BLaER1 (cell line): ENCODE data around the gene DBNDD1.
A peak's percentile ranks its signal among the peaks of the same experiment; 100 is the strongest.

Experiments used
- H3K27ac ChIP-seq: shearing (Covaris generic); formaldehyde crosslinking; 2 replicates; pipeline ENCODE4 v1.8.1; 2022
- H3K27me3 ChIP-seq: shearing (Covaris generic); formaldehyde crosslinking; 2 replicates; pipeline ENCODE4 v1.8.1; 2022
- H3K36me3 ChIP-seq: shearing (Covaris generic); formaldehyde crosslinking; 2 replicates; pipeline ENCODE4 v1.8.1; 2022
- H3K4me1 ChIP-seq: shearing (Covaris generic); formaldehyde crosslinking; 2 replicates; pipeline ENCODE4 v1.8.1; 2022
- H3K4me2 ChIP-seq: shearing (Covaris generic); formaldehyde crosslinking; 2 replicates; pipeline ENCODE4 v1.8.1; 2022
- H3K4me3 ChIP-seq: shearing (Covaris generic); formaldehyde crosslinking; 2 replicates; pipeline ENCODE4 v1.8.1; 2022
- H3K9ac ChIP-seq: shearing (Covaris generic); formaldehyde crosslinking; 2 replicates; pipeline ENCODE4 v1.8.1; 2022
- H3K9me3 ChIP-seq: shearing (Covaris generic); formaldehyde crosslinking; 2 replicates; pipeline ENCODE4 v1.8.1; 2022
- H4K20me1 ChIP-seq: shearing (Covaris generic); formaldehyde crosslinking; 2 replicates; pipeline ENCODE4 v1.8.1; 2022
- Cebpa-rat ChIP-seq: shearing (Covaris generic); IDR thresholded peaks from 2 replicates; pipeline ENCODE4 v1.8.1; 2022

Gene DBNDD1

DNA sequence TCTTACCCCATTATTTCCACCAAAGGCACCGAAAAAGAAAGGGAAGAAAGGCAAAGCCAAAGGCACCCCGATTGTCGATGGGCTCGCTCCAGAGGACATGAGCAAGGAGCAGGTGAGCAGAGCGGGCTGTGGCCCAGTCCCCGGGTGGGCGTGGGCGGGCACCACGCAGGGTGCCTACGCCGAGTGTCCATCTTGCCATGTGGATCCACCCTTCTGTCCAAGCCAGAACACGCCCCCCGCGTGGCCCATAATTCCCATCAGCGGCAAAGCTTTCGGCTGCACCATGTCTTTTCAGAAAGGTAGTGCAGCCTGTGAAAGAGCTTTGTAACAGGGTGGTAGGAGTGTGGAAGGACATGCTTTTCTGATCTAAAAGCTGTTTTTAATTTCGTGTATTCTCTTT, 8.4 kb upstream of the DBNDD1 start:
- H3K4me3 ChIP-seq = no peak overlapping the region
- no peaks in the 10 kb centered on the region for H3K27me3 ChIP-seq
- no peak for TF ChIP-seq Cebpa-rat
- H3K36me3 ChIP-seq = peaks cover 27% of the 10 kb centered on the region
- peaks cover 49% of the 10 kb centered on the region for H3K4me1 ChIP-seq
- no peaks in the 10 kb centered on the region for H3K9me3 ChIP-seq
- peaks cover 54% of the 10 kb centered on the region for H4K20me1 ChIP-seq
- H3K9ac ChIP-seq = no peak overlapping the region
- H3K4me2 ChIP-seq = no peak overlapping the region
- no peak overlapping the region for H3K27ac ChIP-seq

- no peak for TF ChIP-seq Cebpa-rat
- peaks cover 40% of the 10 kb centered on the region for H4K20me1 ChIP-seq
- peak overlapping the region; percentile 12; the same call in 1 of the 2 replicates for H3K4me3 ChIP-seq
- H3K36me3 ChIP-seq = peaks cover 12% of the 10 kb centered on the region; the same call in 1 of the 2 replicates
- H3K9ac ChIP-seq = no peak overlapping the region
- peak overlapping the region; percentile 58 for H3K4me2 ChIP-seq
- no peak overlapping the region for H3K27ac ChIP-seq
- no peaks in the 10 kb centered on the region for H3K9me3 ChIP-seq
- peaks cover 63% of the 10 kb centered on the region for H3K4me1 ChIP-seq
- no peaks in the 10 kb centered on the region for H3K27me3 ChIP-seq
Observed at GRCh38 chr16:90026135-90026534, 6.9 kb upstream of the DBNDD1 start.

DNA sequence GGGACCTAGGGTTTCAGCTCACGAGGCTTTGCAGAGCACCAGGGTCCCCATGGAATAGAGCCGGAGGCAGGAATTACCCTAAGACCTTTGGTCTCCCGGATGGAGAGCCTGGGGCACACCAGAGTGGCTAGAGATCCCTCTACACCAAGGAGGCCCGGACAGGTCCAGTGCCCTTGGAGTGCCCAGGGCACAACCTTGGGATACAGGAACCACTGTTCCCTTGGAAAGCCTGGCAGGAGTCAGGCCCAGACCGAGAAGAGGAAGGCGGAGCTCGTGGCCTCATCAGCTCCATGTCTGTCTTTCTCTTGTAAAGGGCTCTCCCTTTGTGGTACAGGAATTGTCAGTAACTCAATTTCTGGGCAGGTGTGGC, 3.8 kb upstream of the DBNDD1 start:
- peak overlapping the region; percentile 84 for H3K9ac ChIP-seq
- TF ChIP-seq Cebpa-rat = no peak
- H3K36me3 ChIP-seq = no peaks in the 10 kb centered on the region
- peaks cover 19% of the 10 kb centered on the region for H3K27me3 ChIP-seq
- H3K4me1 ChIP-seq = peaks cover 71% of the 10 kb centered on the region
- H3K4me3 ChIP-seq = peak overlapping the region; percentile 74
- peak overlapping the region; percentile 97 for H3K4me2 ChIP-seq
- H3K9me3 ChIP-seq = no peaks in the 10 kb centered on the region
- H3K27ac ChIP-seq = peak overlapping the region; percentile 71
- H4K20me1 ChIP-seq = peaks cover 18% of the 10 kb centered on the region

- peaks cover 71% of the 10 kb centered on the region for H3K4me1 ChIP-seq
- peak overlapping the region; percentile 71 for H3K27ac ChIP-seq
Observed at GRCh38 chr16:90022209-90023077, 3.2 kb upstream of the DBNDD1 start.

DNA sequence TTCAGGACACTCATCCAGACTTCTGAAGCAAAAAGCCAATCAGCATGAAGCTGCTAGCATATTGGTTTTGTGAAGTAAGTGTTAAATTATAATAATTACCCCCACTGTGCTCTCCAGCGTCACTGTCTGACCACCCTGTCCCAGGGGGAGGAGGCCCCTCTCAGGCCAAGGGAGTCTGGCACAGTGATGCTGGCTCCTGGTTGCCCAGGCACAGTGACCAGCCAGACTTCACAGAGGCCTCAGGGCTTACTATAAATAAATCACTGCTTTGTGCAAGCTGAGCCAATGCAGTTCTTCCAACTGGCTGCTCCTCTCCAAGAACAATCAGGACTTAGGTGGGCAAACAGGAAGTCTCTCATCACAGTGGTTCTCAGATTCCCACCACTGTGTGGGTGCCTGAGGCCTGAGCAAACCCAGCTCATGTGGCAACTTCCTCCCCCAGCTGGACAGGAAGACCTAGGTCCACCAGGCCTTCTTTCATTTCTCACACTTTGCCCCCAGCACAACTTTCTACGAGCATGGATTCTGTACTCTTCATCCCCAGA, 1.7 kb upstream of the DBNDD1 start:
- Histone ChIP-seq H3K4me3 (no peak overlapping the region), H3K36me3 (no peaks in the 10 kb centered on the region), H3K4me1 (peaks cover 61% of the 10 kb centered on the region), H3K9me3 (no peaks in the 10 kb centered on the region), H3K27ac (no peak overlapping the region), H4K20me1 (peaks cover 23% of the 10 kb centered on the region), H3K9ac (peak overlapping the region; percentile 1; the same call in 1 of the 2 replicates), H3K27me3 (peaks cover 40% of the 10 kb centered on the region), H3K4me2 (peak overlapping the region; percentile 97)
- no peak for TF ChIP-seq Cebpa-rat

More at GRCh38 chr16:90022209-90023077, 3.2 kb upstream of the DBNDD1 start:
- Histone ChIP-seq H4K20me1 (peaks cover 24% of the 10 kb centered on the region), H3K4me3 (peak overlapping the region; percentile 74), H3K4me2 (peak overlapping the region; percentile 97), H3K9me3 (no peaks in the 10 kb centered on the region), H3K36me3 (no peaks in the 10 kb centered on the region), H3K9ac (peak overlapping the region; percentile 84), H3K27me3 (peaks cover 25% of the 10 kb centered on the region)
- no peak for TF ChIP-seq Cebpa-rat

DNA sequence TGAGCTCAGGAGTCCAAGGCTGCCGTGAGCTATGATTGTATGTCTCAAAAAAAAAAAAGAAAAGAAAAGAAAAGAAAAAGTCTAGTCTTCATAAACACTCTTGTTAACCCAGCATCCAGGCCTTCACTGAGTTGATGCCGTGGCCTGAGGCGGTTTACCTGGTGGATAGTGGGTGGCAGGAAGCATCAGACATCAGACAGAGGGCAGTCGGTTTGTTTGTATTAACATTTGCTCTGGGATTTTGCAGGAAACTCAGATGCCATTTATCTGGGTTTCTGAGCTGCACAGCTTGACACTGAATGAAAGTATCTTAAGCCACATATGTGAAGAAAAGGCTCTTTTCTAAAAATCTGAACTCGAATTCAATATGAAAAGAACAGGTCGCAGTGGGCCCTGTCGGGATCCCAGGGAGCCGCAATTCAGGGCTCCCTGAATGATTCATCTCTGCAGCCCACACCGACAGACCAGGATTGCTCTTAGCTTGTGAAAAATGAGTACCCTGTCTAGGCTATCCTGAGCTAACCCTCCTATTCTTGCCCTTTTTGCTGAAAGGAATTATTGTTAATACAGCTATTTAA, 1.1 kb upstream of the DBNDD1 start:
- no peak for TF ChIP-seq Cebpa-rat
- Histone ChIP-seq H3K27ac (no peak overlapping the region), H3K4me1 (peaks cover 55% of the 10 kb centered on the region), H3K36me3 (no peaks in the 10 kb centered on the region), H3K4me3 (no peak overlapping the region), H4K20me1 (peaks cover 25% of the 10 kb centered on the region), H3K27me3 (peaks cover 41% of the 10 kb centered on the region), H3K9ac (peak overlapping the region; percentile 1; the same call in 1 of the 2 replicates), H3K9me3 (no peaks in the 10 kb centered on the region), H3K4me2 (peak overlapping the region; percentile 97)

DNA sequence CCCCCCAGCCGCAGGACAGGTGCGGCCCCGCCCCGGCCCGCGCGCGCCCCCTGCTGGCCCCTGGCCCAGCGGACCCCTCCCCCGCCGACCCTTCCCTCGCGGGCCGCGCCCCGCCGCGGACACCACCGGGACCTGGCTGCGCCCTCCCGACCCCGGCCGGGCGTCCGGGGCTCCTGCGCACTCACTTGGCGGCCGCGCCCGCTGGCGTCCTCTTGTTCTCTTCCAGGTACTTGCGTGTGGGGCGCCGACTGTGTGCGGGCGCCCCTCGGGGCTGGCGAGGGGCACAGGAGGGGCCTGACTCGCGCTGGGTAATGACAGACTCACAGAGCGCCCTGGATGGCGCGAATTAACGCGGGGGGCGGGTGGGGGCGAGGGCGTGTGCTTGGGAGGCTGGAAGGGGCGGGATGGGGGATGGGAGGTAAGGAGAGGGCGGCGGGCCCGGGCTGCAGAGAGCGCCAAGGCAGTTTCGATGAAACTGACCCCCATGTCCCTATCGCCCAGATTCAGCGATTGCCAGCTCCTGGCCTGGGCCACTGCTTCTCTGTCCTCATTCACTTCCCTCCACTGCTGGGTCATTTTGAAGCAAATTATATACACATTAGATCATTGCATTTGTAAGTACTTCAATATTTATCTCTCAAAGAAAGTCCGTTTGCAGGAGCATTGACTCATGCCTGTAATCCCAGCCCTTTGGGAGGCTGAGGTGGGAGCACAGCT, 445 bp upstream of the DBNDD1 start:
- H3K4me1 ChIP-seq = peaks cover 53% of the 10 kb centered on the region
- H3K9ac ChIP-seq = peak overlapping the region; percentile 64; the same call in 1 of the 2 replicates
- H4K20me1 ChIP-seq = peaks cover 25% of the 10 kb centered on the region
- H3K27ac ChIP-seq = no peak overlapping the region
- H3K4me2 ChIP-seq = peak overlapping the region; percentile 97
- no peaks in the 10 kb centered on the region for H3K36me3 ChIP-seq
- peaks cover 45% of the 10 kb centered on the region for H3K27me3 ChIP-seq
- no peak for TF ChIP-seq Cebpa-rat
- H3K4me3 ChIP-seq = peak overlapping the region; percentile 73
- H3K9me3 ChIP-seq = no peaks in the 10 kb centered on the region

- TF ChIP-seq Cebpa-rat = no peak
- Histone ChIP-seq H3K27ac (no peak overlapping the region), H3K4me1 (peaks cover 45% of the 10 kb centered on the region), H3K4me3 (peak overlapping the region; percentile 73), H4K20me1 (peaks cover 28% of the 10 kb centered on the region), H3K36me3 (no peaks in the 10 kb centered on the region), H3K9ac (peak overlapping the region; percentile 67; the same call in 1 of the 2 replicates), H3K27me3 (peaks cover 45% of the 10 kb centered on the region), H3K9me3 (no peaks in the 10 kb centered on the region), H3K4me2 (peak overlapping the region; percentile 97)
Observed at GRCh38 chr16:90018297-90018651, 982 bp downstream of the DBNDD1 start.

DNA sequence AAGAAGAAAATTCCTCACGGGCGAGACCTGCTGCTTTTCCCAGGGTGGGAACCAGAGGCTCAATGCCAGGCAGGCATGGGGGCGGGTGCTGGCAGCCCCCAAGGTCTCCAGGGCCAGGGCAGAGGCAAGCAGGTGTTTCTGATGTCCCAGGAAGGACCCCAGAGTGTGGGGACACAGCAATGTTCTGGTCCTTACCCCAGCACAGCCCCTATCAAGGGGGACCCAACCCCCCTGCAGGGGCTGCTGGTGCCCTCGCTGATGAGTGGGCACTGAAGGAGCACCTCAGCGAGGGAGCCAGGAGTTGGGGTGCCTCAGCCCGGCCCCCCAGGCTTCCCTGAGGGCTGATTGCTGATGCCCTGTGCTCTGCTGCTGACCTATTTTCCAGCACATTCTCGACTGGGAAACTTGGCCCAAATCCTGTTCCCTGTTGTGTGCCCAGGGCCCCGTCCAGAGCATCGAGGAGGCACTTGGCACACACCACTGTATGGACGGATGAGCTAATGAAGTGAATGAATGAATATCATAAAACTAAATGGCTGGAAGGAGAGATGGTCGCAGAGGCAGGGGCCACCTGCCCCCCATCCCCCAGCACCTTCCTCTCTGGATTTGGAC, 2.8 kb downstream of the DBNDD1 start:
- Histone ChIP-seq H3K4me2 (no peak overlapping the region), H3K27ac (no peak overlapping the region), H3K4me3 (no peak overlapping the region), H3K4me1 (peaks cover 46% of the 10 kb centered on the region), H4K20me1 (peaks cover 43% of the 10 kb centered on the region), H3K36me3 (no peaks in the 10 kb centered on the region), H3K27me3 (peaks cover 56% of the 10 kb centered on the region), H3K9me3 (no peaks in the 10 kb centered on the region), H3K9ac (no peak overlapping the region)
- TF ChIP-seq Cebpa-rat = no peak
